ENCODE measurements around the gene C1R.
A peak's percentile ranks its signal among the peaks of the same experiment; 100 is the strongest.
"Not testable (repeated sequence)": the region's sequence is repeated elsewhere in the genome, so short reads cannot be mapped to it uniquely, and the experiment has no call there.

The C1R gene

GRCh38 chr12:7118881-7119280 is 26.6 kb upstream of the C1R start:
- peak; percentile 23 for DNase-seq

- DNase-seq: no peak
Observed at GRCh38 chr12:7117670-7118069, 25.4 kb upstream of the C1R start.

GRCh38 chr12:7116916-7117315 is 24.7 kb upstream of the C1R start:
- DNase-seq: no peak

- DNase-seq: no peak
Observed at GRCh38 chr12:7116196-7116595, 24.0 kb upstream of the C1R start.

- no peak for DNase-seq
Observed at GRCh38 chr12:7114851-7115250, 22.6 kb upstream of the C1R start.

- DNase-seq: no peak
Observed at GRCh38 chr12:7114008-7114407, 21.8 kb upstream of the C1R start.

- peak; percentile 61 for DNase-seq
Observed at GRCh38 chr12:7113389-7113871, 21.2 kb upstream of the C1R start.

GRCh38 chr12:7112041-7112440 is 19.8 kb upstream of the C1R start:
- DNase-seq: no peak

GRCh38 chr12:7110661-7111060 is 18.4 kb upstream of the C1R start:
- no peak for DNase-seq

GRCh38 chr12:7109572-7109920 is 17.3 kb upstream of the C1R start:
- no peak for DNase-seq

- peak; percentile 91 for DNase-seq
Observed at GRCh38 chr12:7108796-7109571, 16.7 kb upstream of the C1R start, which contains the start of gene C1RL. C1RL (minus strand) TSS chr12:7109214; CDS start chr12:7109180, 34 bp downstream.

GRCh38 chr12:7108003-7108795 is 16.0 kb upstream of the C1R start:
- DNase-seq: peak; percentile 25

- DNase-seq: no peak
Observed at GRCh38 chr12:7107636-7108002, 15.4 kb upstream of the C1R start.

GRCh38 chr12:7107181-7107580 is 14.9 kb upstream of the C1R start:
- DNase-seq: not testable (repeated sequence)

- no peak for DNase-seq
Observed at GRCh38 chr12:7106082-7106481, 13.8 kb upstream of the C1R start.

- DNase-seq: no peak
Observed at GRCh38 chr12:7103837-7104584, 11.8 kb upstream of the C1R start.

GRCh38 chr12:7102582-7102981 is 10.3 kb upstream of the C1R start:
- DNase-seq: no peak

GRCh38 chr12:7101694-7102131 is 9.5 kb upstream of the C1R start:
- DNase-seq: no peak

GRCh38 chr12:7101047-7101693 is 8.9 kb upstream of the C1R start:
- no peak for DNase-seq

- DNase-seq: no peak
Observed at GRCh38 chr12:7100239-7100638, 8.0 kb upstream of the C1R start.

GRCh38 chr12:7099290-7099996 is 7.2 kb upstream of the C1R start:
- peak; percentile 33 for DNase-seq

- DNase-seq: no peak
Observed at GRCh38 chr12:7096979-7097378, 4.7 kb upstream of the C1R start.
